NCI-H2107 treated with DMSO at 0.1 percent for 48 hours (cell line): ENCODE data around the gene TEAD1.
A peak's percentile ranks its signal among the peaks of the same experiment; 100 is the strongest.

ENCODE experiments used
- DNase-seq: peaks from one replicate; lab custom pipeline; 2025; ENCODE audit not compliant: unreplicated experiment; lab: John Stamatoyannopoulos, UW

Gene TEAD1

GRCh38 chr11:12664385-12664784 lies 9.8 kb upstream of the TEAD1 start:
- DNase-seq: no peak

GRCh38 chr11:12666915-12667314 lies 7.3 kb upstream of the TEAD1 start:
- DNase-seq: no peak

- DNase-seq: no peak
Observed at GRCh38 chr11:12667646-12668045, 6.6 kb upstream of the TEAD1 start.

GRCh38 chr11:12668166-12668565 lies 6.1 kb upstream of the TEAD1 start:
- DNase-seq: no peak

- no peak for DNase-seq
Observed at GRCh38 chr11:12669930-12670329, 4.3 kb upstream of the TEAD1 start.

GRCh38 chr11:12671370-12671769 lies 2.9 kb upstream of the TEAD1 start:
- no peak for DNase-seq

- DNase-seq: no peak
Observed at GRCh38 chr11:12673601-12673923, 659 bp upstream of the TEAD1 start.

- no peak for DNase-seq
Observed at GRCh38 chr11:12674571-12674935, 332 bp downstream of the TEAD1 start.

- DNase-seq: no peak
Observed at GRCh38 chr11:12674936-12675696, 895 bp downstream of the TEAD1 start.

GRCh38 chr11:12675951-12676711 lies 1.9 kb downstream of the TEAD1 start:
- DNase-seq: no peak

- DNase-seq: peak; percentile 59
Observed at GRCh38 chr11:12677131-12677530, 2.9 kb downstream of the TEAD1 start.

GRCh38 chr11:12678092-12678491 lies 3.9 kb downstream of the TEAD1 start:
- DNase-seq: no peak

GRCh38 chr11:12678991-12679390 lies 4.8 kb downstream of the TEAD1 start:
- no peak for DNase-seq

GRCh38 chr11:12679471-12679870 lies 5.2 kb downstream of the TEAD1 start:
- no peak for DNase-seq

GRCh38 chr11:12680246-12680939 lies 6.2 kb downstream of the TEAD1 start:
- DNase-seq: peak; percentile 92

- no peak for DNase-seq
Observed at GRCh38 chr11:12680940-12681258, 6.7 kb downstream of the TEAD1 start.

- DNase-seq: no peak
Observed at GRCh38 chr11:12681466-12681865, 7.2 kb downstream of the TEAD1 start.

GRCh38 chr11:12682288-12682687 lies 8.1 kb downstream of the TEAD1 start:
- DNase-seq: no peak

GRCh38 chr11:12682737-12683500 lies 8.7 kb downstream of the TEAD1 start:
- DNase-seq: no peak

GRCh38 chr11:12683874-12684273 lies 9.7 kb downstream of the TEAD1 start:
- DNase-seq: no peak

GRCh38 chr11:12684315-12684714 lies 10.1 kb downstream of the TEAD1 start:
- DNase-seq: no peak

GRCh38 chr11:12684816-12685215 lies 10.6 kb downstream of the TEAD1 start:
- DNase-seq: no peak
